HepG2 (cell line): ENCODE measurements around the gene DARS2. TPM values are rescaled to one million over a fixed set of nuclear protein-coding genes. Genes with fewer than 3 reads are reported as not detected.
A peak's percentile ranks its signal among the peaks of the same experiment; 100 is the strongest.

Source experiments
- E2F2 ChIP-seq: sonication (generic); formaldehyde crosslinking; IDR thresholded peaks from 2 replicates; pipeline ENCODE4 v1.4.0; 2020; ENCODE audit warnings: missing genetic modification reagents, borderline replicate concordance
- MAZ ChIP-seq, 2 experiments: sonication (generic) in 1 of 2; formaldehyde crosslinking in 1 of 2; IDR thresholded peaks; 2 replicates each; pipeline versions ENCODE4 v1.5.0 to v1.6.1; 2012 to 2020; ENCODE audit warnings: low read depth in 2 of 2, mild to moderate bottlenecking in 2 of 2, borderline replicate concordance in 1 of 2, improper control_type of control experiment in 1 of 2, low read length in 1 of 2, missing genetic modification reagents in 1 of 2, moderate library complexity in 1 of 2
- NFATC3 ChIP-seq: sonication (generic); formaldehyde crosslinking; IDR thresholded peaks from 2 replicates; pipeline ENCODE4 v1.5.1; 2020; ENCODE audit warnings: mild to moderate bottlenecking, missing genetic modification reagents
- ZFY ChIP-seq: sonication (generic); formaldehyde crosslinking; IDR thresholded peaks from 2 replicates; pipeline ENCODE4 v1.4.0; 2020; ENCODE audit warnings: missing genetic modification reagents
- ZHX1 ChIP-seq: sonication (generic); formaldehyde crosslinking; IDR thresholded peaks from 2 replicates; pipeline ENCODE4 v1.8.1; 2022; ENCODE audit warnings: low read depth, mild to moderate bottlenecking, missing genetic modification reagents
- ZHX2 ChIP-seq, 2 experiments: sonication (generic) in 1 of 2; formaldehyde crosslinking in 1 of 2; IDR thresholded peaks; 2 replicates each; pipeline versions ENCODE4 v1.6.1 to v1.9.0; 2014 to 2022; ENCODE audit warnings: antibody characterized with exemption in 1 of 2, borderline replicate concordance in 1 of 2, inconsistent platforms in 1 of 2, low read depth in 1 of 2, missing genetic modification reagents in 1 of 2
- ZKSCAN1 ChIP-seq: fragments of 150-350 bp; IDR thresholded peaks from 2 replicates; pipeline ENCODE4 v1.6.1; 2014; ENCODE audit warnings: low read length
- ZMYM4 ChIP-seq: sonication (generic); formaldehyde crosslinking; IDR thresholded peaks from 2 replicates; pipeline ENCODE4 v1.8.1; 2023; ENCODE audit warnings: mild to moderate bottlenecking, missing genetic modification reagents
- ZNF230 ChIP-seq: sonication (generic); formaldehyde crosslinking; IDR thresholded peaks from 2 replicates; pipeline ENCODE4 v1.4.0; 2020; ENCODE audit warnings: mild to moderate bottlenecking, missing genetic modification reagents
- ZNF275 ChIP-seq: sonication (generic); formaldehyde crosslinking; IDR thresholded peaks from 2 replicates; pipeline ENCODE4 v1.8.0; 2022; ENCODE audit warnings: missing genetic modification reagents, mild to moderate bottlenecking, inconsistent platforms, borderline replicate concordance
- ZNF605 ChIP-seq: sonication (generic); formaldehyde crosslinking; IDR thresholded peaks from 2 replicates; pipeline ENCODE4 v1.8.0; 2022; ENCODE audit warnings: mild to moderate bottlenecking, missing genetic modification reagents
- ZNF841 ChIP-seq: sonication (generic); formaldehyde crosslinking; IDR thresholded peaks from 2 replicates; pipeline ENCODE4 v1.8.1; 2023; ENCODE audit warnings: missing genetic modification reagents, borderline replicate concordance
- polyA plus RNA-seq, 8 experiments: library from polyadenylated mRNA; depleted of rRNA in 3 of 8; stranded (reverse) in 7 of 8; unstranded in 1 of 8; fragments of >200 nt; fragmentation: Illumina TruSeq in 4 of 8; extraction: Trizol in 4 of 8; gene quantifications; 2 replicates each; pipeline versions ENCODE4 v1.2.1 to v1.2.3, GENCODE V29; 2011 to 2016; ENCODE audit warnings: low read depth in 4 of 8, missing spikeins in 1 of 8, mixed read lengths in 1 of 8; ENCODE audit not compliant: insufficient read depth in 1 of 8
- total RNA-seq, 5 experiments: library from RNA; depleted of rRNA; stranded (reverse); fragments of >200 nt; fragmentation: Illumina TruSeq; extraction: Trizol; gene quantifications; 2 replicates each; pipeline ENCODE4 v1.2.3, GENCODE V29; 2016; ENCODE audit warnings: low read depth in 1 of 5
- TF ChIP-seq, protein P1 (sequence below): sonication (generic); formaldehyde crosslinking; IDR thresholded peaks from 2 replicates; pipeline ENCODE4 v1.8.0; 2022; ENCODE audit warnings: mild to moderate bottlenecking, missing genetic modification reagents

Gene DARS2
- total and polyA plus RNA-seq, 2 of the 13 experiments (the other 11 are each of a cell fraction or from before 2014, with no cell fraction given), result 17.6 to 27.7 TPM

GRCh38 chr1:173824315-173825081 is at the start of gene DARS2, which contains the start of gene CENPL (continued):
- TF ChIP-seq ZNF605 (CRISPR knock-in tag) (no peak; the same call in none of the 2 replicates), ZKSCAN1 (peak; percentile 43; the same call in 1 of the 2 replicates), NFATC3 (no peak), ZFY (CRISPR knock-in tag) (peak; percentile 91), ZNF841 (CRISPR knock-in tag) (no peak), ZMYM4 (CRISPR knock-in tag) (peak; percentile 95), ZHX1 (CRISPR knock-in tag) (peak; percentile 86; the same call in 1 of the 2 replicates), ZNF230 (0 out of 2 replicates have a peak, but pooled peaks have one; percentile 45), ZNF275 (no peak), ZHX2 (IDR thresholded peaks at IDR 0.05; ENCODE audit: low read depth) (peak; percentile 97), ZHX2 (CRISPR knock-in tag; IDR thresholded peaks at IDR 0.05; ENCODE audit: borderline replicate concordance) (no peak), MAZ (IDR thresholded peaks at IDR 0.05; ENCODE audit: borderline replicate concordance, low read depth, low read length) (peak; percentile 57; the same call in 1 of the 2 replicates), MAZ (CRISPR knock-in tag; IDR thresholded peaks at IDR 0.05; ENCODE audit: low read depth) (peak; percentile 15; the same call in 1 of the 2 replicates), E2F2 (CRISPR knock-in tag) (no peak)
- TF ChIP-seq, protein P1, sequence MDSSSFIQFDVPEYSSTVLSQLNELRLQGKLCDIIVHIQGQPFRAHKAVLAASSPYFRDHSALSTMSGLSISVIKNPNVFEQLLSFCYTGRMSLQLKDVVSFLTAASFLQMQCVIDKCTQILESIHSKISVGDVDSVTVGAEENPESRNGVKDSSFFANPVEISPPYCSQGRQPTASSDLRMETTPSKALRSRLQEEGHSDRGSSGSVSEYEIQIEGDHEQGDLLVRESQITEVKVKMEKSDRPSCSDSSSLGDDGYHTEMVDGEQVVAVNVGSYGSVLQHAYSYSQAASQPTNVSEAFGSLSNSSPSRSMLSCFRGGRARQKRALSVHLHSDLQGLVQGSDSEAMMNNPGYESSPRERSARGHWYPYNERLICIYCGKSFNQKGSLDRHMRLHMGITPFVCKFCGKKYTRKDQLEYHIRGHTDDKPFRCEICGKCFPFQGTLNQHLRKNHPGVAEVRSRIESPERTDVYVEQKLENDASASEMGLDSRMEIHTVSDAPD, result no peak; the same call in 1 of the 2 replicates
